Ureter (tissue), 1 donor: Measurements from ENCODE around the gene SRC. TPM values are rescaled to one million over a fixed set of nuclear protein-coding genes. Genes with fewer than 3 reads are reported as not detected.

Source experiments
- DNase-seq: peaks from one replicate; pipeline ENCODE4 v3.0.0-alpha.2; 2020; ENCODE audit warnings: low spot score
- total RNA-seq: library from RNA; stranded (reverse); gene quantifications from one replicate; pipeline ENCODE4 v1.2.4, GENCODE V29; 2023
- donor health status: DM: yes; HTN: yes; CAD: no.

Gene SRC
- total RNA-seq, 1 donor from 2014 or later: 166 TPM

DNA sequence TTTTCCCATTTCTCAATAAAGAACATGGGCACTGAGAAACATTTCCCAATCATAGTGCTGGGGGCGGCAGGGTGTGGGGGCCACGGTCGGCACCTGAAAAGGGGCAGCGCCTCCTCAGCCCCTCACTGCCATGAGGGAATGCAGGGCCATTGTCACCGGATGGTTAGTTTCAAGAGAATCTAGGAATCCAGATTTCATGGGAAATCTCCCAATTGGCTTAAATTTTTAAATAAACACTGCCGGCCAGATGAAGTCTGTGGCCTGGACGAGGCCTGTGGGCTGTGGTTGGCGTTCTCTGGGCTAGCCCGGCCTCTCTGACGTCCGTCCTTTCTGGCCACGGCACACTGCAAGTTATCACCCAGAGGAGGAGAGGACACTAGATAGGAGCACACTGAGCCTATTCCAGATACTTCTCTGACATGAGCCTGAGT, 30.9 kb upstream of the SRC start:
- peak; percentile 70 for DNase-seq

DNA sequence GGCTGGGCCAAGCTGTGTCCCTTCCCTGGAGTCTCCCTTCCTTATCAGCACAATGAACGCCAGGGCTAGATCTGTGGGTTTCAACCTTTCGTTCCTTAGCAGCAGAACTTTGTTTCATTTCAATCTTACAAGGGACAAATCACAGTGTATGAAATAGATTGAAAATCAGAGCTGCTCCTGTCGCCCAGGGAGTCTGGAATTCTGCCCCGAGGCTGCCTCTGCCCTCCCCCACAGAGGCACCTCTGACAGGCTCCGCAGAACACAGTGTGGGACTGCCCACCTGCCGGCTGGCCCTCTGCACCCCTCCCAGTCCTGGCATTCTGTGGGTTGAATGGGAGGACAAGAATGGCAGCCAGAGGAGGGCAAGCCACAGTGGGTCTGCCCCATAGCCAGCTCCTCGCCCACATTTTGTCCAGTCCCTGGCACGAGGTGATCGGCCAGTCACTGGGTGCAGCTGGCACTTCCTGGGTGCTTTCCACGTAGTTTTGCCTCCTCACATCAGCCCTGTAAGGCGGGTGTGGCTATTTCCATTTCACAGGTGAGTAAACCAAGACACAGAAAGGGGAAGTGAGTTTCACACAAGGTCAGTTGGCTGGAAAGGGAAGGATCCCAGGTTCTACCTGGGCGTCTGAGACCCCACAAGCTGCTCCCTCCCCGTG, 30.4 kb upstream of the SRC start:
- DNase-seq: no peak

DNA sequence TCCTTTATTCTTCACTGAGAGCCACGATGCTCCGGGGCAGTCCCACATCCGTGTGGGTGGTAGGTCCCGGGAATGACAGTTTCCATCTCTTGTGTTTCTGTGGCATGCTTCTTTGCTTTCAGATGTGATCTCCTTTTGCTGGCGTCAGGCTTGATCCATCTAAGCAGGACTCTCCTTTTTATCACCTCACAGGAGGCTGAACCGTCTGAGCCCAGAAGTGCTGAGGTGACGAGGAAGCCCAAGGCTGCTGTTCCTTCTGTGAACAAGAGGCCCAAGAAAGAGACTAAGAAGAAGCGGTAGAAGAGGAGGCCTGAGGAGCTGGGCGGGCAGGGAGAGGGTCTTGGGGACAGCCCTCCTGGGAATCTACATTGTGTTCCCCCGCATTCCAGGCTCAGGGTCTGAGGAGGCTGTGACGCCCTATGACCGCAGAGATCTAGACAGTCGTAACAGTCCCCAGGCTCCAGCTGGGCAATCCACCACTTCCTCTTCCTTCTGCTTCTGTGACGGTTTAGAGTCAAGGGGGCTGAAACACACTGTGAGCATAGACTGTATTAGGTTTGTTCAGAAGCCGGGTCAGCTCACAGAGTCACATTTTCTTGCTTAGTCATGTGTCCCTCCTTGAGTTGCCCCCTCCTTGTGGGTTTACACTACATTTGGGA, 29.7 kb upstream of the SRC start:
- no peak for DNase-seq

DNA sequence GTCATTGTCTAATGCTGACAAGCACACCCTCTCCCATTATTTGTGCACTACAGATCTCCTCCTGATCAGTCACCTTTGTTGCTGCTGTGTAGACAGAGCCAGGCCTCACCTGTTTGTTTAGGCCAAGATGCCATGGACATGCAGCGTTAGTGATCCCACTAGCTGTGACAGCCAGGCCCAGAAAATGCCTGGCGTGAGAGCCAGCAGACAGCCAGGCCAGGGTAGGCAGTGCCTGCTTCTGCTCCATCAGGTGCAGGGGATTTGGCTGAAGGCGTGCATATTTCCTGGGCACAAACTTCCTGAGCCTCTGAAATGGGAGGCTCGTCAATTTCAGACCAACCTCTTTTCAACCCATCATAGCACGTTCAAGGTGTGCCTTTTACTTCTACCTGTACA, 29.2 kb upstream of the SRC start:
- no peak for DNase-seq

DNA sequence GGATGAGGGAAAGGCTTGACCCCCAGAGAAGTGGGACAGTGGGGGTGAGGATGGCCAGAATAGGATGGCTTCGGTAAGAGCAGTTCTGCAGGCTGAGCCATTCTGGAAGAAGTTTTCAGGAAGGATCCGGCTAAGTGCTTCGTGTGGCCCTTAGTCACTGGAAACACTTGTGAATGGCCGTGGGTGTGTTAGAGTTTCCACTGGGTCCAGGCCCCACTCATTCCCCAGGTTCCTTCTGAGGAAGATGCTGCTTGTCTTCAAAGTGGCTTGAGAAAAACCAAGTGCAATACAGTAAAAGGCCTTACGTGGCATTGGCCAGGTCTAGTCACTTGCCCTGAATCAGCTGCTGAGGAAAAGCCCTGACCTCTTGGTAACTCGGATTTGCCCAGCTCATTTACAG, 28.6 kb upstream of the SRC start:
- no peak for DNase-seq

DNA sequence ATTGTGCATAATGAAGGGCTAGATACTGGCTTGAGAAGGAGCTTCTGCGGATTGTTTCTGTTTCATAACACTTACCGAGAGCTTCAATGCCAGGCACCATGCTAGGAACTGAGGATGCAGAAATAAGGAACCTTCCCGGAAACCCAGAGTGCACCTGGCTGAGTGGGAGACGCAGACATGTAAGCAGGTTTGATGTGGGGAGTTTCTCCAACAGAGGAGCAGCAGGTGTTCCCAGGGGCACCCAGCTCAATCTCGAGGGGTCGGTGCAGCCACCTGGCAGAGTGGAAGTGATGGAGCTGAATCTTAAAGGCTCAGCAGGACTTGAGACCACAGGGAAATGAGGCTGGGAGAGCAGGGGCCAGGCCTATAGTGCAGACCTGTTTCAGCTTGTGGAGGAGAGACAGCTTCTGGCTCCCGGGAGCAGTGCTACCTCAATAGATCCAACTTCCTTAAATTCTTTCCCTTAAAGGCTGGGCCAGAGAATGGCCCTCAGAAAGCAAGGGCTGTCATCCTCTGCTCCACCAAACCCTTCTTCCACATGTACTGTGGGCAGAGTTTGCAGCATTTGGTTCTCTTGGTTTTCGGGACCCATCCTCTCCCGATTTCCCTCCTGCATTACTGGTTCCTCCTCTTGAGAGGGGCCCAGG, 27.8 kb upstream of the SRC start:
- no peak for DNase-seq

DNA sequence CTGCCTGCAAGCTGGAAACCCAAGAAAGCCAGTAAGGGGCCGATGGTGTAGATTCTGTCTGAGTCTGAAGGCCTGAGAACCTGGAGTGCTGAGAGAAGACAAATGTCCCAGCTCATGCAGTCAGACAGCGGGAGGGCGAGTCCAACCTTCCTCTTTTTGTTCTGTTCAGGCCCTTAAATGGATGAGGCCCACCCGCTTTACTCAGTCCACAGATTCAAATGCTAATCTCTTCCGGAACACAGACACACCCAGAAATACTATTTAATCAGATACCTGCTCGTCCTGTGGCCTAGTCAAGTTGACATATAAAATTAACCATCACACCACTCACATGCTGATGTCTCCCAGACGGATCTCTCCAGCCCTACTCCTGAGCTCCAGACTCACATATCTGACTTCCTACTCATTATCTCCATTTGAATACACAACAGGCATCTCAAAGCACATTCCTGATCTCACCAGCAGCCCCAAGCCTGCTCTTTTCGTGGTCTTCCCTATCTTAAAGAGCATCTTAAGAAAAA, 26.7 kb upstream of the SRC start:
- no peak for DNase-seq

DNA sequence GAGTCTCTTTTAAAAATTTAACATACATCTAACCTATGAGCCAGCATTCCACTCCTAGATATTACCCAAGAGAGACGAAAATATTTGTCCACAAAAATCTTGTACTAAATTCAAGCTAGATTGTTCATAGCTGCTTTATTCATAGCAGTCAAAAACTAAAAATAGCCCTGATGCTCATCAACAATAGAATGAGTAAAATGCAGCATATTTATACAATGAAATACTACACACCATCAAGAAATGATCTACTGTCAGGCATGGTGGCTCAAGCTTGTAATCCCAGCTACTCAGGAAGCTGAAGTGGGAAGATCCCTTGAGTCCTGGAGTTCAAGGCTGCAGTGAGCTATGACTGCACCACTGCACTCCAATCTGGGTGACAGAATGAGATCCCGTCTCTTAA, 22.0 kb upstream of the SRC start:
- DNase-seq: no peak

DNA sequence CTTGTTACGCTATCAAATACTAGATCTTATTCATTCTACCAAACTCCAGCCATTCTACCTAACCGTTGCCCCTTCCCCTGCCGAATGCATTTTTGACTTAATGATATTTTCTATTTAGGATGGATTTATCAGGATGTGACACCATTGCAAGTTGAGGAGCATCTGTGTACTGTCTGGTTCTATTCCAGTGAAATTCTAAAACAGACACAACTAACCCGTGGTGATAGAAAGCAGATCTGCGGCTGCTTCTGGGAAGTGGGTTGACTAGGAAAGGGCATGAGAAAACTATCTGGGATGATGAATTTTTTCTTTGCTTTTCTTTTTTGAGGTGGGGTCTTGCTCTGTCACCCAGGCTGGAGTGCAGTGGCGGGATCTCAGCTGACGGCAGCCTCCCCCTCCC, 20.7 kb upstream of the SRC start:
- no peak for DNase-seq

DNA sequence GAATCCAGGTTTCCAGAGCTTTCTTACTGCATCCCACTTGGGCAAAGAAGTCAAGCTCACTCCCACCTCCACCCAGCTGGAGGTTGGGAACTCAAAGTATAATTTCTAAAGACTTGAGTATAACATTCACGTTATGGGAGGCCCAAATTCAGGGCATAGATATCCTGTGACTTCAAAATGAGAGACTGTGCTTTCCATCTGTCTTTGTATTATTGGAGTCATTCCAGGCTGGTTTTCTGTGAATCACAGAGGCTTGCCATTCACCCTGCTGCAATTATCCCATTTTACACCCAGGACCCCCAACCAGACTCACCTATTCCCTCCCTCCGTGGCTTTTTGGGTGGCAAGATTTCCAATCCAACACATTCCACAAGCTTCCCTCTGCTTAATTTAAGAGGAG, 19.3 kb upstream of the SRC start:
- DNase-seq: no peak

DNA sequence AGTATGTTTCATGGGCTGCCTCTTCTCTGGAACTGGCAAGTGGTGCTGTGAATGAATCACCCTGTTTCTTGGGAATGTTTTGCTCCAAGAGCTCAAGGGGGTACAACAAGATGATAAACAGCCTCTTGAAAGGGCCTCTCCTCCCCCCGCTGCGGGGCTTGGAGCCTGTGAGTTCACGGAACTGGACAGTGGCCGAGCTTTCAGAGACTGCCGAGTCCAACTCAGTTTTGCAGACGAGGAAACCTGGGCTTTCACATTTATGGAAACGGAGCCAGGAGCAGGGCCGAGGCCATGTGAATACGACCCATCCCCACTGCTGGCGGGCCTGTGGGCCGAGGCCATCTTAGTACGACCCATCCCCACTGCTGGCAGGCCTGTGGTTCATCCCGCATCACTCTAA, 18.2 kb upstream of the SRC start:
- DNase-seq: peak; percentile 76

DNA sequence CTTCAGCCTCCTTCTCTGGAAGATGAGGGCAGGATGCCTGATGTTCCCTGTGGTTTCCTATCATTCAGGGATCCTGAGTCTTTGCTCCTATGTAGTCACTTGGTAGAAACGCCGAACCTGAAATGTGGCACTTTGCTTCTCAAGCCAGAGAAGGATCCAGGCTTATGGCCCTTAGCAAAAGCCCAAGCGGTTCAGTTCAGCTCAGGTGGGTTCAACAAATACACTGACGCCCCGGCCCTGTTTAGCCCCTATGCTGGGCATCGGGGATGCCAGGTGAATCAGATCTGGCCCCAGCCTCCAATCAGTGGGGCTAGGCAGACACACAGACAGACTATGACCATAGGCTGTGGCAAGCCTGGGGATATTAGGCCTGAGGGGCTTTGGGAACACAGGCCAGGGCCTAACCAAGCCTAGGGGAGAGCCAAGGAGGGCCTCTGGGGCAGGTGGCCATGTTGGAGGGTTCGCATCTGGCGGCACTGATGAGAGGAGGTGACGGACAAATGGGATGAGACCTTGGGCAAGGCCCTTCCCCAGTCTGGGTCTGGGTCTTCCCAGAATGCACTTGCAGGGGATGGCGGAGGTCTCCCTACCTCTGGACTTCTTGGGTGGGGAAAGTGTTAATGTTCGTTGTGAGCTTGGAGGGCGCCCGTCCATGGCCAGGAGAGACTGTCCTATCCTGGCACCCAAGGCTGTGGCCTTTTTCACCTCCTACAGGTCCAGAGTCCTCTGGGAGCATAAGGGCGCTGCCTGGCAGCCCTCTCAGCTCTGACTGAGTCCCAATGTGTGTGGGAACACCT, 17.6 kb upstream of the SRC start:
- DNase-seq: no peak

DNA sequence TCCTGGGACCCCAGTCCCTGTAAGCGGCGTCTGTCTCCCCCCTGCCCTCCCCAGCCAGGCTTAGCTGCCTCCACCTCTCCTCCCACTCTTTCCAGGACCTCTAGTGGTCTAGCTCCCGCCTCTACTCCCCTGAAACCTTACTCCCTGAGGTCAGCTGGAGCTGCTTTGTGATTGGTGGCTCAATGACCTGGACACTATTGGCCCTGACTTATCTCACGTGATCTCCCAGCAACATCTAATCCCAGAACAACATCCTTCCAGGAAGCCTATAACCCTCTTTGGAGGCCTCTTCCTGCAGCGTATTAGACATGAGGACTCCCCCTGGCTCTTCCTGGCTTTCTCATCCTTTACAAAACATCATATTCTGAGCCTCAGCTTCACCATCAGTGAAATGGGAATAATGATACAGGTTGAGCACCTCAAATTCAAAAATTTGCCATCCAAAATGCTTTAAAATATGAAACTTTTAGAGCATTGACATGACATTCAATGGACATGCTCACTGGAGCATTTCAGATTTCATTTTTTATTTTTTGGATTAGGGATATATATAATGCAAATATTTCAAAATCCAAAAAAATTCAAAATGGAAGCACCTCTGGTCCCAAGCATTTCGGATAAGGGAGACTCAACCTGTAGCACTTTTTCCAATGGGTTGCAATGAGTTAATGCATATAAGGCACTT, 16.3 kb upstream of the SRC start:
- DNase-seq: no peak

DNA sequence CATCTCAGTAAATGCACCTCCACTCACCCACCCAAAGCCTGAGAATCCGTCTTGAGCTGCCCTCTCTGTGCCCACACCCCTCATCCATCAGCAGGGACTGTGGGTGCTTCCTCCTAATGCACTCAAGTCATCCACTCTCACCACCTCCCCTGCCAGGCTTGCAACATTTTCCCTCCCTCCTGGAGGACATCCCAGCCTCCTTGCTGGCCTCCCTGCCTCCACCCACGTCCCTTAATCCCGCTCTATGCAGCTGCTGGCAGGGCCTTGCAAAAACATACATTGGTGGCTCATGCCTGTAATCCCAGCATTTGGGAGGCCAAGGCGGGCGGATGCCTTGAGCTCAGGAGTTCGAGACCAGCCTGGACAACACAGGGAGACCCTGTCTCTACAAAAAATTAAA, 15.6 kb upstream of the SRC start:
- DNase-seq: no peak

DNA sequence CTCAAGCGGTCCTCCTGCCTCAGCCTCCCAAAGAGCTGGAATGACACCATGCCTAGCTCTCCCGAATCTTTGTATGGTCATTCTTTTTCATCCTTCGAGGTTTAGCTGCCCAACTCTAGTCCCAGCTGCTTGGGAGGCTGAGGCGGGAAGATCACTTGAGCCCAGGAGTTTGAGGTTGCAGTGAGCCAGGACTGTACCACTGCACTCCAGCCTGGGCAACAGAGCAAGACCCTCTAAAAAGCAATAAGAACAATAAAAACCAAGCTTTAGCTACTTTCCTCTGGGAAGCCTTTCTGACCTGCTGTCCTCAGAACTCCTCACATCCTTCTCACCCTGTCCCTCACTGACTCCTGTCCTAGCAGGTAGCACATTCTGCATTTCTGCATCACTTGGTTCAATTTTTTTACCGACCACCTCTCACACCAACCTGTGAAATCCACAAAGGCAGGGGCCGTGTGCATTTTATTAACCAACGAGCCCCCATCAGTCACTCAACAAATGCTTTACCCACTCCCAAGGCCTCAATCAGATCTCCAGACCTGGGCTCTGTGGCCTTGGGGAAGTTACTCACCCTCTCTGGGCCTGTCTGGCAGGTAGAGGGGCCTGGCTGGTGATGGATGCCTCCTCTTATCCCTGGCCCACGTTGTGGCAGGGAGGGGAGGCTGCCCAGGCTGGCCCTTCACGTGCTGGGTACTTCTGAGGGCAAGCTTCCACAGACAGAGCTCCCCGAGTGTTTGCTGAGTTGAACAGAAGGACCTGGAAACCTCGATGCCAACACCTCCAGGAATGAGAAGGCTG, 14.7 kb upstream of the SRC start:
- no peak for DNase-seq

DNA sequence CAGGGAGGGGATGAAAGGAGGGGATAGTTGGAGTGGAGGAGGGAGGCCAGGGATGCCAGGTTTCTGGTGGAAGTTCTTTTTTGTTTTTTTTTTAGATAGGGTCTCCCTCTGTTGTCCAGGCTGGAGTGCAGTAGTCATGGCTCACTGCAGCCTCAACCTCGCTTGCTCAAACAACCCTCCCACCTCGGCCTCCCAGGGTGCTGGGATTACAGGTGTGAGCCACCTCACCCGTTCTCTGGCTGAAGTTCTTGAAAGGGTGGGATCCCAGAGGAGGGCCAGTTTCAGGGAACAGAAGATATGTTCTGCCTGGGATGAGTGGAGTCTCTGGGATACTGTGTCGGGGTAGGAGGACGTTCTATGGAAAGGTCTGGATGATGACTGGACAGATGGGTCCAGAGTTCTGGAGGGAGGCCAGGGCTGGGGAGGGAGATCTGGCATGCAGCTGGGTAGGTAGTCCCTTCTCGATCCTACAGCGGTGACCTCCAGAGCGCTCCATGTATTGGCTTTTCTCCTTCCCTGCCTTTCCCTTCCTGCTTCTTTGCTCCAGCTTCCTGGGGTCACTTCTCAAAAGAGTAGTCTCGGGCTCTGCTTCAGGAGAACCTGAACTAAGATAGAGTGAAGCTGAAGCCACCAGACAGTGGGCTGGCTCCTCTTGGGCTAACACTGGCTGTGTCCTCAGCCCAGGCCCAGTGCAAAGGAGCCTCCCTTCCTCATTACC, 12.7 kb upstream of the SRC start:
- DNase-seq: no peak

DNA sequence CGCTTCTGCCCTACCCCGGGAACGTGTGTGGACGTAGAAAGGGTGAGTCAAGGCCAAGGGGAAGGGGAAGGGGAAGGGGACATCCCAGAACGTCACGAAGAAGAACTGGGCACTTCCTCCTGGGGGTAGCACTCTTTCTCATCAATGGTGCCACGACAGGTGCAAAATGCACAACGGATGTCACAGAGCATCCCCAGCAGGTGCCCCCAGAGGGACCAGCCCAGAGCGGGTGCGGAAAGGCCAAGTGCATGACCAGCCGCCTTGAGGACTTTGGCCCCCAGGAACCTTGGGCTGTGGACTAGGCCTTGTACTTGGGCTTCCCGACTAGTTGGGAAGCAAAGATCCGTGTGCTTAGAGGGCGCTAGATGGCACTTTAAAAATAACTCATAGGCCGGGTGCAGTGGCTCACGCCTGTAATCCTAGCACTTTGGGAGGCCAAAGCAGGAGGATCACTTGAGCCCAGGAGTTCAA, 12.1 kb upstream of the SRC start:
- DNase-seq: no peak

DNA sequence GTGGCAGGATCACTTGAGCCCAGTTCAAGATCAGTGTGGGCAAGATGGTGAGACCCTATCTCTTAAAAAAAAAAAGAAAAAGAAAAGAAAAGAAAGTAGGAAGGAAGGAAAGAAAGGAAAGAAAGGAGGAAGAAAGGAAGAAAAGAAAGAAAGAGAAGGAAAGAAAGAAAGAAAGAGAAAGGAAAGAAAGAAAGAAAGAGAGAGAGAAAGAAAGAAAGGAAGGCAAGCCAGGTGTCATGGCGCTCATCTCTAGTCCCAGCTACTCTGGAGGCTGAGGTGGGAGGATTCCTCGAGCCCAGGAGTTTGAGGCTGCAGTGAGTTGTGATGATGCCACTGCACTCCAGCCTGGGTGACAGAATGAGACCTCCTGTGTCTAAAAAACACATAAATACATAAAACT, 11.5 kb upstream of the SRC start:
- DNase-seq: no peak

DNA sequence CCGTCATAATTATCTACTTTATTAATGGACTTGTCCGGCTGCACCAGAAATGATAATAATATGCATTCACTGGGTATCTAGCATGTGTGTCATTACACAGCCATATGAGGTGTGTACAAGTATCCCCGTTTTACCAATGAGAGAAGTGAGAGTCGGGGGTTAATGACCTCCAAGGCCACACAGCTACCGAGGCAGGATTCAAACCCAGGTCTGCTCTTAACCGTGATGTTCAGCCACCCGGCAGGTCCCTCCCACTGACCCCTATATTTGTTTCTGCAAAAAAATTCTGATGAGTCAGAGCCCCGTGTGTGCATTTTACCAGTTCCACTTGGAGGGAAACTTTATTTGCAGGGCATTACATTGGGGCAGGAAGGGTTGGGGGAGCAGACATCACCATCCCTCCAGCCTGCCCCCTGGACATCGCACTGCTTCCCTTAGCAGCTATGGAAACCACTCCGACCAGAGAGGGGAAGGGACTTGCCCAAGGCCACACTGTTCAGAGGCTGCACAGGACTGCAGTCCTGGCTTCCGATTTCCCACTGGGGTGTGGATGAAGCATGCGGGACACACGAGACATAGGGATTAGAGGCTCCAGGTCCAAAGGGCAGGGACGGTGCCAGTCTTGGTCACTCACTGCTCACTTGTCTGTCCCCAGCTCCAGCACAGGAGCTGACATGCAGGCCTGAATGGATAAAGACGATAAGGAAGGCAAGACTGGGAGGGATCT, 10.1 kb upstream of the SRC start:
- no peak for DNase-seq
